Measurements from ENCODE around the gene MRI1.

GRCh38 chr19:13742756-13743155 lies 21.6 kb upstream of the MRI1 start:
- TF ChIP-seq CTCF (IDR thresholded peaks at IDR 0.05) (no peak), POLR2A (IDR thresholded peaks at IDR 0.05) (no peak), POLR2AphosphoS5 (IDR thresholded peaks at IDR 0.05) (no peak), EP300 (IDR thresholded peaks at IDR 0.05) (no peak)
